Kidney (tissue), 14 donors: Measurements from ENCODE around the gene TMEM17. TPM values are rescaled to one million over a fixed set of nuclear protein-coding genes. Genes with fewer than 3 reads are reported as not detected.

Experiments
- DNase-seq, 5 donors: peaks; one replicate each; pipeline ENCODE4 v3.0.0-alpha.2; 2013 to 2020
- FAIRE-seq: peaks from 2 replicates; lab custom pipeline; 2012; peaks lifted over from hg19 to GRCh38; lab: Jason Lieb, UNC
- H3K27ac ChIP-seq, 2 donors: one replicate each; pipeline ENCODE4 v1.7.0; 2013; ENCODE audit warnings: low read depth in 2 of 2, low read length in 2 of 2, inconsistent platforms in 1 of 2
- H3K27me3 ChIP-seq: one replicate; pipeline ENCODE4 v1.7.1; 2013; ENCODE audit warnings: low read length, inconsistent platforms; ENCODE audit not compliant: control insufficient read depth, insufficient read depth
- H3K36me3 ChIP-seq, 3 donors: one replicate each; pipeline versions ENCODE4 v1.7.0 to v1.7.1; 2013; ENCODE audit warnings: low read length in 3 of 3, control low read depth in 1 of 3, inconsistent platforms in 1 of 3; ENCODE audit not compliant: insufficient read depth in 3 of 3, control insufficient read depth in 2 of 3
- H3K4me1 ChIP-seq, 3 donors: one replicate each; pipeline versions ENCODE4 v1.7.0 to v1.7.1; 2013; ENCODE audit warnings: low read length in 3 of 3, inconsistent platforms in 1 of 3, low read depth in 1 of 3; ENCODE audit not compliant: control insufficient read depth in 2 of 3, insufficient read depth in 2 of 3
- H3K4me3 ChIP-seq, 3 donors: one replicate each; pipeline versions ENCODE4 v1.7.0 to v1.8.1; 2013; ENCODE audit warnings: low read length in 3 of 3, control low read depth in 1 of 3, inconsistent platforms in 1 of 3
- H3K9ac ChIP-seq, 3 donors: one replicate each; pipeline versions ENCODE4 v1.7.0 to v1.7.1; 2013; ENCODE audit warnings: low read length in 3 of 3, control low read depth in 1 of 3, inconsistent platforms in 1 of 3
- H3K9me3 ChIP-seq, 3 donors: one replicate each; pipeline versions ENCODE4 v1.7.0 to v1.7.1; 2013; ENCODE audit warnings: low read length in 3 of 3, control low read depth in 1 of 3, inconsistent platforms in 1 of 3; ENCODE audit not compliant: control insufficient read depth in 2 of 3, insufficient read depth in 1 of 3
- intact Hi-C: fragments of 100-400 bp; cut with DNase I; formaldehyde crosslinking; loops from one replicate; pipeline ENCODE4 v1.11.1; 2022
- polyA plus RNA-seq: library from polyadenylated mRNA; stranded (reverse); fragments of 350-450 nt; fragmentation: Illumina TruSeq; extraction: RNeasy Lipid Tissue Mini Kit (QIAGEN cat#74804); gene quantifications from one replicate; pipeline ENCODE4 v1.2.3, GENCODE V29; 2014; ENCODE audit warnings: low read depth, low replicate concordance; ENCODE audit not compliant: insufficient read depth
- total RNA-seq: library from RNA; stranded (reverse); fragmentation: NEBNext Ultra II Directional; extraction: Animal tissue kit (Norgen Biotek cat#: 25700); gene quantifications from one replicate; pipeline ENCODE4 v1.2.1, GENCODE V29; 2021
- TF ChIP-seq, protein P1 (sequence below): IDR thresholded peaks from 3 replicates; pipeline ENCODE4 v1.5.1; 2012; ENCODE audit warnings: mild to moderate bottlenecking, moderate library complexity, borderline replicate concordance; ENCODE audit not compliant: insufficient read depth; ENCODE audit errors: extremely low read depth
- donor health status: control.
- donor health status: control.
- donor health status: control.
- donor health status: control.
- donor health status: control.
- donor health status: DM: yes; HTN: yes; CAD: no.
- donor health status: Normal renal cell carcinoma (clear cell type).

Gene TMEM17
- total and polyA plus RNA-seq, 2 donors from 2014 or later, result 3.2 to 4.2 TPM

DNA sequence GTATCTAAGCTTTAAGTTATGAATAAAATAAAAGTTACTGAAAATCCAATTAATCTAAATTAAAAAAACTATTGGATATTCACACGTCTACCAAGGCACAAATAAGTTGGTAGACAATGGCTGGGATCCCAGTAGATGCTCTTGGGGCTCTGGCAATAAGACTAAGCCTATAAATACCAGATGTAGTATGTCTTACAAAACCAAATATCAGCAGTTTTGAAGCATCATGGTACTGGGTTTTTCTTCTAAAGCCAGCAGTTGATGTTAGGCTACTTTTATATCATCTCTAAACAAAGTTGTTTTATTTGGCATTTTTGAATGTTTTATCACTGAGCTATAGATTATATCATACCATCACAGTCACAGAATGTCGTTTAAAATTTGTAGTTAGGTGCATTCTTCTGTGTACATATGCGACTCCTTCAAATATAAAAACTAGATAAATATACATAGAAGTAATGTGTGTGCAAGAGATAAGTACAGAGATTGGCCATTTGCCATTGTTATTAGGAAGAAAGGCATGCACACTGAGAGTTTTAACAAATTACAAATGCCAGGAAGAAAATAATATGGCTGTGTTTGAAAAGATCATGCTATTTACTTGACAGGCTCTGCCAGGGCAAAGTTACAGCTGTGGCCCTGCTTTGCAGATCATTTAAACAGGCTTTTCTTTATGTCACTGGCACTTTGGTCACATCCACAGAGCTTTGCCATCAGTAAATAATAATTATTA, 21.6 kb upstream of the TMEM17 start:
- Histone ChIP-seq H3K4me1 (no peaks in the 10 kb centered on the region), H3K27ac (no peak overlapping the region), H3K27me3 (no peaks in the 10 kb centered on the region), H3K9ac (no peak overlapping the region), H3K4me3 (no peak overlapping the region), H3K9me3 (no peaks in the 10 kb centered on the region), H3K36me3 (no peaks in the 10 kb centered on the region)
- DNase-seq (no peak), FAIRE-seq (no peak)
- TF ChIP-seq, protein P1, sequence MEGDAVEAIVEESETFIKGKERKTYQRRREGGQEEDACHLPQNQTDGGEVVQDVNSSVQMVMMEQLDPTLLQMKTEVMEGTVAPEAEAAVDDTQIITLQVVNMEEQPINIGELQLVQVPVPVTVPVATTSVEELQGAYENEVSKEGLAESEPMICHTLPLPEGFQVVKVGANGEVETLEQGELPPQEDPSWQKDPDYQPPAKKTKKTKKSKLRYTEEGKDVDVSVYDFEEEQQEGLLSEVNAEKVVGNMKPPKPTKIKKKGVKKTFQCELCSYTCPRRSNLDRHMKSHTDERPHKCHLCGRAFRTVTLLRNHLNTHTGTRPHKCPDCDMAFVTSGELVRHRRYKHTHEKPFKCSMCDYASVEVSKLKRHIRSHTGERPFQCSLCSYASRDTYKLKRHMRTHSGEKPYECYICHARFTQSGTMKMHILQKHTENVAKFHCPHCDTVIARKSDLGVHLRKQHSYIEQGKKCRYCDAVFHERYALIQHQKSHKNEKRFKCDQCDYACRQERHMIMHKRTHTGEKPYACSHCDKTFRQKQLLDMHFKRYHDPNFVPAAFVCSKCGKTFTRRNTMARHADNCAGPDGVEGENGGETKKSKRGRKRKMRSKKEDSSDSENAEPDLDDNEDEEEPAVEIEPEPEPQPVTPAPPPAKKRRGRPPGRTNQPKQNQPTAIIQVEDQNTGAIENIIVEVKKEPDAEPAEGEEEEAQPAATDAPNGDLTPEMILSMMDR, result no peak
- intact Hi-C loops, result no loop called here

DNA sequence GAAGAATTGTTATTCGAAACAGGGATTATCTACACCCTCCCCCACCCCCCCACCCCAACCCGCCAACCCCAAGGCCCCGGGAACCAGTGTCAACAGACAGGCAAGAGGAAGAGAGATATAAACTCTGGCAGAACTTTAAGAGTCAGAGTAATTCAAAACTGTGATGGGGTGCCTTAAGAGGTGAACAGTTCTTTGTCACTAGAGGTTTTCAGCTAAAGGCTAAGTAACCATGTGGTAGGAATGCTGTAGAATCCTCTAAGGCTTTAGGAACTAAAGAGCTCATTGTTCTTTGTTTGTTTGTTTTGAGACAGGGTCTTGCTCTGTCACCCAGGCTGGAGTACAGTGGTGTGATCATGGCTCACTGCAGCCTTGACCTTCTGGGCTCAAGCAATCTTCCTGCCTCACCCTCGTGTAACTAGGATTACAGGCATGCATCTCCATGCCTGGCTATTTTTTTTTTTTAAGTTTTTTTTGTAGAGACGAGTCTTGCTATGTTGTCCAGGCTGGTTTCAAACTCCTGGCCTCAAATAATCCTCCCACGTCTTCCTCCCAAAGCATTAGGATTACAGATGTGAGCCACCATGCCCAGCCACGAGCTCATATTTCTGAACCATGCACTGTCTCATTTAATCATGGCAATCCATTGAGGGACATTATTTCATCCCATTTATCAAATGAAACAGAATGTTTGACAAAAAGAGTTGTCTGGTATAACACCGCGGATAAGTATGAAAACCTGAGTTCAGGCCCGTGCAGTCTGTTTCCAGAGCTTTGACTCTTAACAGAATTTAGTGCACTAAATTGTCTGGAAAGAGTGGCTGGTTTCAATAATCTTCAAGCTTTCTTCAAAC, 20.8 kb upstream of the TMEM17 start:
- FAIRE-seq (no peak), DNase-seq (peak in 1 of 5 donors; percentile 10)
- H3K27me3 ChIP-seq, result no peaks in the 10 kb centered on the region
- no peaks in the 10 kb centered on the region for H3K9me3 ChIP-seq
- TF ChIP-seq, protein P1, result no peak
- intact Hi-C loops, result no loop called here
- H3K27ac ChIP-seq, result no peak overlapping the region
- no peaks in the 10 kb centered on the region for H3K36me3 ChIP-seq
- H3K4me3 ChIP-seq, result no peak overlapping the region
- no peak overlapping the region for H3K9ac ChIP-seq
- no peaks in the 10 kb centered on the region for H3K4me1 ChIP-seq

DNA sequence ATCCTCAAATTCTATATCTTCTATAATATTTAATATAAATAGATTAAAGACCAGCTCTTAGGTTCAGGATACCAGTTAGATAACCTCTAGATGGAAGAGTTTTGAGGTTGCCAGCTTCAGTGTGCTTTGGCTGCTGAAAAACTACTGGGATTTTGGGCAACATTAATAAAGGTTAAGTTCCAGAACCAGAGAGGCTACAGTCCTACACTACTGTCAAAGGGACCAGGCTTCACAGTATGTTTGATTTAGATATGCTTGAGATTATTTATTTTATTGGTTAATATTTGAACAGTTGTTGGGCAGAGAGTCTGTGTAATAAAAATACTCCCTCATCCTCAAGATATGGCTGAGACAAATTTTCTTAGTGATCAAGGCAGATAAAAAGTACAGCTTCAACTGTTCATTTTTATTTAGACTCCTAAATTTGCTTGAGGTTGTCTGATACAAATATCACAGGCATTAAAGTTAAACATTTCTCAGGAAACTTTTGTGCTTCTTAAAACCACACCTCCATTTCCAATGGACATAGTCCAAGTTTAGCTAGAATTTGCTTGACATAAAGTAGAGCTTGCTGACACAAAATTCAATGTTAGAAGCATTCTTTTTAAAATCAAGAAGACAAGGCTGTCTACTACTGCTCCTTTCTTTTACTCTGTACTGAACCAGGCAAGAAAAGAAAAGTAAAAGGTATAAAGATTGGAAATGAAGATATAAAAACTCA, 19.7 kb upstream of the TMEM17 start:
- intact Hi-C loops, result no loop called here
- no peaks in the 10 kb centered on the region for H3K27me3 ChIP-seq
- TF ChIP-seq, protein P1, result no peak
- no peaks in the 10 kb centered on the region for H3K36me3 ChIP-seq
- H3K9ac ChIP-seq, result no peak overlapping the region
- no peak overlapping the region for H3K4me3 ChIP-seq
- no peaks in the 10 kb centered on the region for H3K4me1 ChIP-seq
- no peaks in the 10 kb centered on the region for H3K9me3 ChIP-seq
- no peak for FAIRE-seq
- no peak overlapping the region for H3K27ac ChIP-seq
- DNase-seq, result no peak
